H1 (cell line): Measurements from ENCODE around the gene DDX1. TPM values are rescaled to one million over a fixed set of nuclear protein-coding genes. Genes with fewer than 3 reads are reported as not detected.

ENCODE experiments used
- POLR2AphosphoS5 ChIP-seq: IDR thresholded peaks from 2 replicates; pipeline ENCODE4 v1.6.1; 2011; ENCODE audit warnings: low read depth, low read length
- polyA plus RNA-seq, 7 experiments: library from polyadenylated mRNA; depleted of rRNA in 3 of 7; stranded (reverse) in 5 of 7; unstranded in 2 of 7; fragments of >200 nt in 5 of 7; fragments of 200-250 nt in 2 of 7; gene quantifications; 1 replicate in 5 of 7; 2 replicates in 1 of 7; 4 replicates in 1 of 7; pipeline versions ENCODE4 v1.2.1 to v1.2.3, GENCODE V29; 2011 to 2013; ENCODE audit warnings: missing spikeins in 2 of 7, mixed read lengths in 2 of 7
- total RNA-seq: library from RNA; stranded (reverse); fragmentation: NEBNext Ultra II Directional; extraction: Animal tissue kit (Norgen Biotek cat#: 25700); gene quantifications from 2 replicates; pipeline ENCODE4 v1.2.1, GENCODE V29; 2021
- TF ChIP-seq, protein P1 (sequence below), 3 experiments: IDR thresholded peaks; 1 replicate in 2 of 3; 2 replicates in 1 of 3; pipeline versions ENCODE4 v1.5.1 to v1.6.1; 2011; ENCODE audit warnings: low read length in 3 of 3, mild to moderate bottlenecking in 3 of 3, inconsistent platforms in 2 of 3, low read depth in 1 of 3, moderate library complexity in 1 of 3; ENCODE audit not compliant: insufficient read depth in 1 of 3; ENCODE audit errors: control extremely low read depth in 1 of 3

Gene DDX1
- total and polyA plus RNA-seq, 2 of the 8 experiments (the other 6 are each of a cell fraction or from before 2014, with no cell fraction given): 51.1 to 161 TPM

DNA sequence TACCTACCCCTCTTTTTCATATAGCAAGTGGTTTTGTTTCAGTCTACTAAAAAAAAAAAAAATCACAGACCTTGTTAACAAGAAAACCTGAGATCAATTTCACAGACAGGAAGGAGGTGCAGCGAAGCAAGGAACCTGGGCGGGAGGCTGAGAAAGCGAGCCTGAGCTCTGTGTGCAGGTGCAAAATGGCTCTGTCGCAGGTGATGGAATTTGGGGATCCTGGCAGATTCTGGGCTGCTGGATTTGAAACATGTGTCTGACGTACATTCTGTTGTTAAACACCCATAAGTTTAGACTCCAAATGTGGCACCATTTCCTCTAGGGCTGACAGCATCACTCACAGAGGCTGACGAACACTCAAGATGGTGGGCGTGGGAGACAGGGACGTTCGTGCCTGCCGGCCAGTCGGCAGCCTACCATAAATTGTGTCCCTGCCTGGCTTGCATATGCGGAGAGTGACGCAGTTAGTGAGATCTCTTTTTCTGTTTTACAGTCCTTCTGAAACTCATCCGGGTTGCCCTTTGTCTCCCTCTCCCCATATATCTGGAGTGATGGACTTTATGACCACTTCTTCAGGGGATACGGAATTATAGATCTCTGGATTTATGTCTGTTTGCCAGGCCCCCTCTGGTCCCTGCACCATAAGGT, 8.8 kb upstream of the DDX1 start (continued):
- TF ChIP-seq, protein P1, sequence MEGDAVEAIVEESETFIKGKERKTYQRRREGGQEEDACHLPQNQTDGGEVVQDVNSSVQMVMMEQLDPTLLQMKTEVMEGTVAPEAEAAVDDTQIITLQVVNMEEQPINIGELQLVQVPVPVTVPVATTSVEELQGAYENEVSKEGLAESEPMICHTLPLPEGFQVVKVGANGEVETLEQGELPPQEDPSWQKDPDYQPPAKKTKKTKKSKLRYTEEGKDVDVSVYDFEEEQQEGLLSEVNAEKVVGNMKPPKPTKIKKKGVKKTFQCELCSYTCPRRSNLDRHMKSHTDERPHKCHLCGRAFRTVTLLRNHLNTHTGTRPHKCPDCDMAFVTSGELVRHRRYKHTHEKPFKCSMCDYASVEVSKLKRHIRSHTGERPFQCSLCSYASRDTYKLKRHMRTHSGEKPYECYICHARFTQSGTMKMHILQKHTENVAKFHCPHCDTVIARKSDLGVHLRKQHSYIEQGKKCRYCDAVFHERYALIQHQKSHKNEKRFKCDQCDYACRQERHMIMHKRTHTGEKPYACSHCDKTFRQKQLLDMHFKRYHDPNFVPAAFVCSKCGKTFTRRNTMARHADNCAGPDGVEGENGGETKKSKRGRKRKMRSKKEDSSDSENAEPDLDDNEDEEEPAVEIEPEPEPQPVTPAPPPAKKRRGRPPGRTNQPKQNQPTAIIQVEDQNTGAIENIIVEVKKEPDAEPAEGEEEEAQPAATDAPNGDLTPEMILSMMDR (IDR thresholded peaks at IDR 0.05; ENCODE audit: control extremely low read depth in 1 of 3, insufficient read depth in 1 of 3, low read depth in 1 of 3, low read length in 3 of 3): no peak
- no peak for TF ChIP-seq POLR2AphosphoS5
